NCI-H1436 (cell line): ENCODE results near the gene KRT84.
"Not testable (repeated sequence)": the region's sequence is repeated elsewhere in the genome, so short reads cannot be mapped to it uniquely, and the experiment has no call there.

Source experiments
- DNase-seq: peaks from one replicate; lab custom pipeline; 2025; lab: John Stamatoyannopoulos, UW

KRT84 gene

DNA sequence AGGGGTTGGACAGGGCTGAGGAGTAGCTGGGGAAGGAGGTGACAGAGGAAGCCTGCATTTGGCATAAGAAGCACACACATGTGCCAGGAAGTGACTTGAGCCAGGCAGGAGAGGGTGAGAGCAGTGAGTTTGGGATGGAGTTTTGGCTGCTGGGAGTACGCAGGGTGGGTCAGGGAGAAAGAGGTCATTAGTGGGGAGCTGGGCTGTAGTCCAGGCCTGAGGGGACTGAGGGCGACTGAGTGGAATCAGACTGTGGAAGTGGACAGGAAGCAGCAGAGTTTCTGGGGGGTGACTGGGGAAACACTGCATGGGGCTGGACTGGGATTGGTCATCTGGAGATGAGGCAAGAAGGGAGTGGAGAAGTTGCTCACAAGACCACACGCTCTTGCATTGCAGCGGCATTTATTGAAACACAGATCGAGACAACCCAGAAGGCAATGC is 25.8 kb downstream of the KRT84 start:
- DNase-seq = no peak

DNA sequence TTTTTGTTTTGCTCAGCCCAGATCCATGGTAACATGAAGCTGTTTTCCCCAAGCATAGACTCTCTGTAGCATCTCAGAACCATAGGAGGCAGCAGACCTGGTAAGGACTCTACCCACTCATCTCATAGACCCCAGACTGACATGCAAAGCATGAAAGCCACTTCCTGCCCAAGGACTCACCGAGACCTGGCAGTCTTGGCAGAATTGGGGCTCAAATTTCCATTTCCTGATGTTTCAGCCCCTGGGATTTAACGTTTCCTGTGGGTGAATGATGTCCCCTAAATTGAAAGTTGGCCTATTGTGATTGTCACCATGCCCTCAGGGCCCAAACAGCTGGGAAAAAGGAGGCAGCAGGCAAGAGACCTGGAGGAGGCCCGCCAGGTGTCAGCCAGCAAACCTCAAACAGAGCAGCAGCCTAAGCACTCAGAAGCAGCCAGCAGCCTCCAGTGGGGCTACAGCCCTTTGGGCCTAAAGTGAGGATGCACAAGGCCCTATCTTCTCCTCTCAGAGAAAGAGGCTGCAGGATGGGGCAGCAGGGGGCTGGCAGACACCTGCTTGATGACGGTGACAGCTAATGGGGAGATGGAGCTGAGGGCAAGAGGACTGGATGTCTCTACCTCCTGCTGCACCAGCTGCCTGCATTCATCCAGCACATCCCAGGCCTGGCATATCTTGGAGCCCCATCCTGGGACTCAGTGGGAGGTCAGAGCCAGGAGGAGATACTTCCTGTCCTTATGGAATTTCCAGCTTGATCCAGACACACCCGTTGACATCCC is 26.7 kb downstream of the KRT84 start:
- DNase-seq = no peak

DNA sequence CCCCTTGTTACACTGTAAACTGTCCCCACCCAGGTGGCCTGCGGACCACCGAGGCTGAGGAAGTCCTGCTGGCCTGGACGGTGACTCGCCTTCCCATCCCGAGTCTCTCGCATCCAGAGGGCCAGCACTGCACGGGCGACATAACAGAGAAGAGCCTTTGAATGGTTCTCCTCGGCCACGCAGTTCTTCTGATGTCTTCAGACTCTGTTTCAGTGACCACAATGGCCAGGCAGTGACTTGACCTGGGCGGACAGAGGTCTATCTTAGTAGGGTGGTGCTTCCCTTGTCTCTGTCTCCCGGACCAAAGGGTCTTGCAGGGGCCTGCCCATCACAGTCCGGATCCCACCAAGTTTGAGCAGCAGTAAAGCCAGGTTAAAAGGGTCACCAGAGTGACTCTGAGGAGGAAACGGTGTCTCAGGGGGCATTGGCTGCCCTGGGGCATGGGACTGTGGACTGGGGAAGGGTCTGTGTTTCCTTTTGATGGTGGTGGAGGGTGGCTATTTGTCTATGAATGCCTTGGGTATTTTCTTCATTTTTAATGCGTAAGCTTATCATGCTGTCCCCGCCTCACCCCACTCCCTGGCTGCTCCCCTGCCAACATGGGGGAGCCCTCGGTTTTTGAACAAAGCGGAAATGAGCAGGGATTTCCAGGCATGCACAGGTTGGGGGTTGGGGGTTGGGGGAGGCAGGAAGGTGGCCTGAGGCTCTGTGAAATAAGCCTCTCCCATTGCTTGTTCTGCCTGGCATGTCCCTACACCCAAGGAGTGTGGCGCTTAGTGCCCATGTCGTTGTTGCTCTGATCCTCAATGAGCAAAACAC is 28.5 kb downstream of the KRT84 start:
- DNase-seq = no peak

DNA sequence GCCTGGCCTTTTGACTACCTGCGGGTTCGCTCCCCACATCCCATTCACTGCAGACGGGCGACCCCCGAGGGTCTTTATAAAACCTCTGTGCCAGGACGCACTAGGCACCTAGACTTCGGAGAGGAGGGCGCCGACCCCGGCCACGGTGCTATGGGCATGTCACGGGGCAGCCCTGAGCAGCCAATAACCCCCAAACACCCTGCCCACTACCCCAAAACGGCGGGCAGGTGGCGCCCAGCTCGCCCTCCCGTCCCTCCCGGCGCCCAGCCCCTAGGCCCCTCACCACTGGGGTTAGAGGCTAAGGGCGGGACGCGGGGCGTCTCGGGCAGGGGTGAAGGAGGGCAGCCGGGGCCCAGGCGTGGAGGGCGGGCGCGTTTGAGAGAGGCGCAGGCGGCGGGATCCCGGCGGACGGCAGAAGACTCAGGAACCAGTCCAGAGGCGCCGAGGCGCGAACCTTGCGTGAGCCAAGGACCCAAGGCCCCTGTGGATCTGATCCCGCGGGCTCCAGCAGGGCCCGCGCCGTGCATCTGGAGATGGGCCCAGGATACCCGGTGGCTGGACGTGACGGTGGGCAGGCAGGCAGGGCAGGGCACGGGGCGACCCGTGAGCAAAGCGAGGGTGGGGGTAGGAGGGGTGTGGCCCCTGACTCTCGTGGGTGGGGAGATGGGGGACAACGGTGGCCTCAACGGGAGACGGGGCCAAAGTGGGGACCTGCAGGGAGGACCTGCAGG is 29.3 kb downstream of the KRT84 start:
- no peak for DNase-seq

DNA sequence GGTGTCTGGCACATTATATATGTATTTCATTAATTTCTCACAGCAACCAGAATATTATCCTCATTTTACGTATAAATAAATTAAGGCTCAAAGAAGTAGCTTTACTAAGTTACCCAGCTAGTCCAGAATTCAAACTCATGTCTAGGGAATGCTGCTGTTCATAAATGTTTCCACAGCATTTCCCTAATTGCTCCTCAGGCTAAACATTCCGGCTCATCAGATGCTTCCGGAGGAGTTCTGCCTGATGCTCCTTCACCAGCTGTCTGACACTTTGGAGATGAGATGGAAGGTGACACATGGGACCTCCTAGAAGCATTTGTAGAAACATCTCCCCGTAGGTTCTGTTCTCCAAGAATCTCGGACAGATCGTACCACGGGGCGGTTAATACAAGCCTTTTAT is 30.3 kb downstream of the KRT84 start:
- DNase-seq = no peak

DNA sequence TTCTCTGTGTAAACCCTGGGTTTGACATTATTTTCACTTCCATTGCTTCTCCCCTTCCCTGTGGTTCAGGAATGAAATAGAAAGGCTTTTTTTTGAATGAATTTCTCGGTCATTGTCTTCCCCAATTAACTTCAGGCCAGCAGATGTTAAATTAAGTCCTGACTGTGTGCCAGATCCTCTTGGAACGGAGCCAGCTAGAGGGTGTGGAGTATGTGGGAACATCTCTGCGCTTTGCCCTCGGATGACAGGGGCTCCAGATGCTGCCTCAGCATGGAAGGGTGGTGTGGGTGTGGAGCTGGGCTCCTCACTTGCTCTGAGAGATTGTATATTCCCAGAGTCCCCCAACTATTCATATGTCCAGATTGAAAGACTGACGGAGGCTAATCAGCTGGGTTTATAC is 31.3 kb downstream of the KRT84 start:
- no peak for DNase-seq

DNA sequence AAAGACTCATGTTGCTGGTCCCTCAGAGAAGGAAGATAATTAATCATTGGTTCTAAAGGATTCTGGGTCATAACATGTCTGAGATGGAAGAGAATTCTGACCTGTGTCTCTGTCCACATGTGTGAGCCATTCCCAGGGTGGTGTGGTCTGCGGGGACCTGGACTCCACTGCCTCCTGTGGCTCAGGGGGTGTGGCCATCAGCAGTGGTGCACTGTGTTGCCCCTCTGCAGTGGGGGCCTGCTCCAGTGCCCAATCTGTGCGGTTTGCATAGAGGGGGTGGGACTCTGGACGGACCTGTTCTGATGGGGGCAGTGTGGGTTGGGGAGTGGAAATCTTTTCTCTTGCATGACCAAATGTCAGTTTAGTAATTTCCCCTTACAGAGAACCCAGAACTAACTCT is 31.7 kb downstream of the KRT84 start:
- no peak for DNase-seq

DNA sequence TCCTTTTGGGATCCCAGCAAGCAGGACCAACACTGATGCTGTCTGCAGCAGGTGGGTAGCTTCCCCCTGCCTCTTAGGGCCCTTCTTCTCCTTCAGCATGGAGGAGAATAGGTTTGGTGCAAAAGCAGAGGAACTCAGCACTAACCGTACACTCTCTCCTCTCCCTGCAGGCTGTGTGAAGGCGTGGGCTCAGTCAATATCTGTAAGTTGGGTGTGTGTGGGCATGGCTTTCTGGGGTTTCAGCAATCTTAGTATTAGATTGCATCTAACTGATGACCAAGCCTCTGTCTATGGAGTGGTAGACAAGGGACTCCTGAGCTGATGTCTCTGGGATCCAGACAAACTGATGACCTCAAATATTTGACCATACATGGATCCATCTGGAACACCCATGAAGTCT is 32.5 kb downstream of the KRT84 start:
- no peak for DNase-seq

DNA sequence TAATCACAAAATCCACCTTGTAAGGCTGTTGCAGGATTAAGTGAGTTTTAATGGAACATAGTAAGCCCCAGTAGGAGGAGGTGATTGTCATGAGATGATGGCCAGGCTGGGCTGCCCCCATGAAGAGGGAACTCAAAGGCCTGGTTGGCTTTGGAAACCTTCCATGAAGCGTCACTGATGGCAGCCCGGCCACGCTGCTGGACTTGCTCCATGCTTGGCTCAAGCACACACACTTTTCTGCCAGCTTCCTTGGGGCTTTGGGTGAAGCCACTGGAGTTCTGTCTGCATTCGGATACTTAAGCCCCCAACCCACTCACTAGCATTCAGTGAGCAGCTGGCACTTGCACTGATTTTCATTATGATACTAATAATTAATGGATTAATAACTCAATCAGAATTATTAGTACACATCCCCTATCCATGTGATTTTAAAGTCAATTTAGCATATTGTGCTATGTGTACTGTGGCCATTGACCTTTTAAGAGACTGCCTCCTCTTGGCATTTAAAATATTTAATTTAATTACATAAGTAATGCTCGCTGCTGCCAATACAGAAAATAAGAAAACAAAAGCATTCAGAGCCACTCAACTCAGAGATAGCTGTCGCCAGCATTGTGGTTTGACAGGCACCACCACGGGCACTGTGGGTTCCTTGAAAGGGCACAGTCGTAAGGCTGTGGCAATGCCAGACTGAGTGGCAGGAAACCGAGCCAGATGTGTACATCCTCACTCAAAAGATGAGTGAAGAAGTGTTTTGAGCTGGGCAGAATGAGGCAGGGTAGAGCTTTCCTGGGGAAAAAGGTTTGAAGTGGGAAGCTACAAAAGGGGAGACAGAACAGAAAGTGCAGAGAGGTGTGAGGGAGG is 34.0 kb downstream of the KRT84 start:
- DNase-seq = no peak

DNA sequence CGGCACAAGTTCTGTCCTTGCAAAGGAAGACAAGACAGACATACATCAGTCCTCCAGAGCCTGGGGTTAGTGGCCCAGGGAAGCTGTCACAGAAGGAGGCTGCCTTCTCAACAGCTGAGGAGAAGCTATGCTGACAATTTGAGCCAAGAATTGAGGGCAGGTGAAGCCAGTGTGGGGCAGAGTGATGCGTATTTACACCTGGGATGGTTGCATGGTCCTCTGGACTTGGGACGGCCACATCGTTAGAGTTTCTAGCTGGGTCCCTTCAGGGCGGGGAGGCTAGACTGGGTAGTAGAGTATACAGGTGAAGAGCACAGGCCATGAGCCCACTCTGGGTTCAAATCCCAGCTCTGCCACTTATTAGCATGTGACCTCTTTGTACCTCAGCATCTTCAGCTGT is 34.7 kb downstream of the KRT84 start:
- no peak for DNase-seq

DNA sequence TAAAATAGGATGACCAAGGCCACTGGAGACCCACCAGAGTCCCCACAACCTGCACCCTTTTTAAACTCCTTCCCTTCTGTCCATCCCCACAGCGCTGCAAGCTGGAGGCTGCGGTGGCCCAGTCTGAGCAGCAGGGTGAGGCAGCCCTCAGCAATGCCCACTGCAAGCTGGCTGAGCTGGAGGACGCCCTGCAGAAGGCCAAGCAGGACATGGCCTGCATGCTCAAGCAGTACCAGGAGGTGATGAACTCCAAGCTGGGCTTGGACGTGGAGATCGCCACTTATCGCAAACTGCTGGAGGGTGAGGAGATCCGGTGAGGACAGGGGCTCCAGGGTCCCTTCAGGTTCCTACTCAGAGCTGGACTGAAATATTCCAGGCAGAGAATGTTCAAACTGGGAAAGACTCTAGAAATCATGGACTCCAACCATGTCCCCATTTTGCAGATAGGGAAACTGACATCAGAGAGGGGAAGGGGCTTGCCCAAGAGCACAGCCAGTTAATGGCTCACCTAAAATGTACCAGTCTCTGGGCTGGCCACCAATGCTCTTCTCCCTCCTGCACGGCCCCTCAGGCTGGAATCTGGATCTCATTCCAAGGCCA is 35.3 kb downstream of the KRT84 start:
- DNase-seq = no peak

DNA sequence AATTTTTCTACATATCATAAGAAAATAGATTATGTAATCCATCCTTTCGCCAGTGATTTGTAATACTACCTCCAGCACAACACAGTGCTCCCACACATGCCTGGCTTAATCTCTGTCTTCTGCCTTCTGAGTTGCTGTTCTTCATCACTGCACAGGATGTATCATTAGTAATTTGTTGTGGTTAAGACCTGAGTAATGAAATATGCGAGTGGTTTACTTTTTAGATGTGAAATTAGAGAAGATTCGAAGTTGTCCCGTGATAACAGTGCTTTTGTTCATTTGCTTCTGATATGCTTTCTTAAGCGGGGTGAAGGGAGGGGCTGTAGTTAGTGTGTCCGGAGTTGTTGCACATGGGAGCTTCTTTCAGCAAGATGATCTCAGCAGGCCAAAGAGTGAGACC is 36.3 kb downstream of the KRT84 start:
- DNase-seq = no peak

DNA sequence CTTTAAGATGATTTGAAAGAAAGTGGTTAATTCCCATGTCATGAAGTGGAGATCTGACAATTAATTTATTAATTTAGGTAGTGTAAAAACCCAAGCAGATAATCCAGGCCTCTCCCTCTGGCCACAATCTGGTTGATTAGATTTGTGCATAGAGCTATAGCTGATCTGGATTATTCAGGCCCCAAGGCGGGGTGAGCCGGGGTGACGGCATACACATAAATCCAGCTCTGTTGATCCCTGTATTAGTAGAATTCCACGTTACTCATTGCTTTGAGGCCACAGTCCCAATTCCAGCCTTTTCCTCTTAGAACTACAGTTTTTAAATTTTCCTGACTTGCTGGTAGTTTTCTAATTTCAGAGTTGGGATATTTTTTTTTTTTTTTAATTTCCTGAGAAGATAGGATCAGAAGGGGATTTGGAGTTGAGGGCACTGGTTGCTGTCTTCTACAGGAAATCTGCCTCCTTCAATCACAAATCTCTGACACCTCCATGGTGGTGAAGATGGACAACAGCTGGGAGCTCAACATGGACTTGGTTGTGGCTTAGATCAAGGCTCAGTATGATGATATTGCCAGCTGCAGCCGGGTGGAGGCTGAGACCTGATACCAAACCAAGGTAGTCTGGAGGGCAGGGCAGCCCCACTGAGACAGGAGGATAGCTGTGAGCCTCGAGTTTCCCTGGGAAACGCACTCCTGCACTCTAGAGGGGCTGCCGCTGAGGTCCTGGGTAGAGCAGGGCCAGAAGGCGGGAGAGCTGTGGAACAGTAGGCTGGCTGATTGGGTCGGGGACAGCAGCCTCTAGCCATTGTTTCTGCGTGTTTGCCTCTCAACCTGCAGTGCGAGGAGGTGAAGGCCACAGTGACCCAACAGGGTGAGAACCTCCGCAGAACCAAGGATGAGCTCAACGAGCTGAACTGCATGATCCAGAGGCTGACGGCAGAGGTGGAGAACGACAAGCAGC is 37.6 kb downstream of the KRT84 start:
- no peak for DNase-seq

DNA sequence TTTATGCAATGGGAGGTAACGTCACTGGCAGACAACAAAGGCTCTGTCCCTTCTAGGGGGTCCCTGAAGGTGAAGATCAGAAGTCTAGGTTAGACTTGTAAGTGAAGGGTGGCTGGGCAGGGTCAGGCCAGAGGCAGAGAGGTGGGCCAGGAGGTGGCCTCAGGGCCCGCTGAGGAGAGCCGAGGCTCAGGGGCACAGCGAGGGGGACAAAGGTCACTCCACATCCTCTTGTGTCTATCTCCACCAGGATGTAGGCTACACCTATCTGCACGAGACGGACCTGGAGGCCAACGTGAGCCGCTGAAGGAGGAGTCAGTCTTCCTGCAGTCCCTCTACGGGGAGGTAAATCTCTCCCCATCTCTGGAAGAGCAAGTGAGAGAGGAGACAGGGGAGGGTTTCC is 38.4 kb downstream of the KRT84 start:
- no peak for DNase-seq

DNA sequence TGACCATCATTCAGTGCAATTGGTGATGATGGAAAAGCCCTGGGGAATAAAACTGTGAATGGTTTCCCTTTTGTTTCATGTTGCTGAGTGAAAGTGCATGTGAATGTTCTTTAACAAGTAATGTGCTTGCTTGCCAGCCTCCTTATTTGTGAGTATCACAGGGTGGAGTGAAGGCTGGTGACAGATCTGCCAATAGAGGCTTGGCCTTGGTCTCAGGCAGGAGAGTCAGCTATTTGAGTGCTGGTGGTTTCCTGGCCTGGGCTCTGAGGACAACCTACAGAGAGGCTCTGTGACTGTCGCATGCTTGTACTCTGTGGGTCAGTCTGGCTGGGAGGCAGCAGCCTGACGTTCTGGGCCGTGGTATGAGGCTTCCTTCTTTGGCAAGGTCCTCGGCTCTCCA is 38.9 kb downstream of the KRT84 start:
- DNase-seq = no peak

DNA sequence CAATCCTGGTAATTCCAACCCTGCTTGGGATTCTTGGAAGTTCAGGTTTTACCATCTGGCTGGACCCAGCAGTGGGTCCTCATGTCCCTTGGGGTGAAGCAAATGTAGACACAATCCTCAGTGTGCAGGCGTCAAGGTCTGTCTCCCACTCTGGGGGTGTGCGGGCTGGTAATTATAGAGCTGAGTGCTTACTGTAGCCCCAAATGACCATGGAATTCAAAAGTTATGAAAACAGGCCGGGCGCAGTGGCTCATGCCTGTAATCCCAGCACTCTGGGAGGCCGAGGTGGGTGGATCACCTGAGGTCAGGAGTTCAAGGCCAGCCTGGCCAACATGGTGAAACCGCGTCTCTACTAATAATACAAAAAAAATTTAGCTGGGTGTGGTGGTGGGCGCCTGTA is 40.4 kb downstream of the KRT84 start:
- DNase-seq = not testable (repeated sequence)

DNA sequence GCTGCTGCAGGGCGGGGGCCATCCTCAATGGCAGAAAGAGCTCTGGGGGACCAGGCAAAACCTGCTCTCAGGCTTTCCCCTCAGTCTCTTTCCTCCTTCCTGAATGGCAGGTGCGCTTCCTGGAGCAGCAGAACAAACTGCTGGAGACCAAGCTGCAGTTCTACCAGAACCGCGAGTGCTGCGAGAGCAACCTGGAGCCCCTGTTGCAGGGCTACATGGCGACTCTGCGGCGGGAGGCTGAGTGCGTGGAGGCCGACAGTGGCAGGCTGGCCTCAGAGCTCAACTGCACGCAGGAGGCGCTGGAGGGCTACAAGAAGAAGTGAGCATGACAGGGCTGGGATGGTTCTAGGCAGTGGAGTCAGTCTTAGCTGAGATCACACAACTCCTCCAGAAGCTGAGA is 41.3 kb downstream of the KRT84 start:
- no peak for DNase-seq

DNA sequence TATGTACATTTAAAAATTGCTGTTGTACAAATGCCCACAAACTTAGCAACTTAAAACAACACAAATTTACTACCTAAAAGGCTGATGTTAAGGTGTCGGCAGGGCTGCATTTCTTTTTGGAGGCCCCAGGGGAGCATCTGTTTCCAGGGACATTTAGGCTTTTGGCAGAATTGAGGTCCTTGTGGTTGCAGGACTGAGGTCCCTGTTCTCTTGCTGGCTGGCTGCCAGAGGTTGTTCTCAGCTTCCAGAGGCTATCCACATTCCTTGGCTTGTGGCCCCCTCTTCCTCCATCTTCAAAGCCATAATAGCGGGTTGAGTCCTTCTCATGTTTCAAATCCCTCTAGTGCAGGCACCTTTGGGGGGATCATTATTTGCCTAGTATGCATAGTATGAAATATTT is 41.9 kb downstream of the KRT84 start:
- no peak for DNase-seq

DNA sequence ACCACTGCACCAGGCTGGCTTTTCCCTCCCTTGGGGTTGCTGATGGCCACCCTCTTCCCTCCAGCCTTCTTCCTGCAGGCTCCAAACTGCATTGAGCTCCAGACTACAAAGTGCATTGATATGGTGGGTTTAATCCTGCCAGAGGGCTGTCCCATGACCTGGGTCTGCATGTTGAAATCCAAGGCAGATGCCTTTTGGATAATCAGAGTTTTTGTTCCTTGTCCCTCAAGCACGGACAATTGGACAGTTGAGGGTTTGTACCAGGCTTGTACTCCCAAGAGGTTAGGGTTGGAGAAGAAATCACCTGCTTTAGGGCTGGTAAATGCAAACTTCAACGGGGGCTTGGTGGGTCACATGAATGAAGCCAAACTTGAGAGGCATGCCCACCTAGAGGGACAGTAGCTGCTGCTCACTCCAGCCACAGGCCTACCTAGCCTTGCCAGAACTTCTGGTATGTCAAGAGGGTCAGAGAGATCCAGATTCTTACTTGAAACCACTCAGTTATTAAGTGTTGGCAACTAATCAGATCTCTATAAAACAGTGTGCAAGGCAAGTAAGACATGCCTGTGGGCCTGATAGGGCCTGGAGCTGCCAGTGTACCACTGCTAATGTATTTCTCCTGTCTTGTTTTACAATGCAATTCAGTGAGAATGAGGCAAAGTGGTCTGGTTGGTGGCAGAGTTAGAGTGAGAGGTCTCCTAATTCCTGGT is 42.5 kb downstream of the KRT84 start:
- DNase-seq = no peak
